Bronchial epithelial cell (primary cell): ENCODE data around the gene GFRA1. TPM values are rescaled to one million over a fixed set of nuclear protein-coding genes. Genes with fewer than 3 reads are reported as not detected.

ENCODE experiments used
- DNase-seq: peaks from one replicate; pipeline ENCODE4 v3.0.0-alpha.2; 2010; ENCODE audit warnings: low read depth
- FAIRE-seq: peaks from 2 replicates; lab custom pipeline; 2011; peaks lifted over from hg19 to GRCh38; lab: Jason Lieb, UNC
- H3K27me3 ChIP-seq: 2 replicates; pipeline ENCODE4 v1.5.1; 2011; ENCODE audit warnings: low read length; ENCODE audit not compliant: control insufficient read depth, insufficient read depth
- H3K36me3 ChIP-seq: 2 replicates; pipeline ENCODE4 v1.5.1; 2011; ENCODE audit warnings: low read length; ENCODE audit not compliant: control insufficient read depth, insufficient read depth
- H3K4me3 ChIP-seq: 2 replicates; pipeline ENCODE4 v1.5.1; 2011; ENCODE audit warnings: mild to moderate bottlenecking, low read depth, low read length, control low read depth
- total RNA-seq: library from RNA; depleted of rRNA; stranded (reverse); fragments of >200 nt; gene quantifications from 2 replicates; pipeline ENCODE4 v1.2.1, GENCODE V29; 2014
- TF ChIP-seq, protein P1 (sequence below): IDR thresholded peaks from 2 replicates; pipeline ENCODE4 v1.5.1; 2011; ENCODE audit warnings: mild to moderate bottlenecking, moderate library complexity, low read length, control low read depth, inconsistent platforms; ENCODE audit not compliant: insufficient read depth, severe bottlenecking

The GFRA1 gene
- total RNA-seq, 1 donor from 2014 or later: under 0.01 TPM

DNA sequence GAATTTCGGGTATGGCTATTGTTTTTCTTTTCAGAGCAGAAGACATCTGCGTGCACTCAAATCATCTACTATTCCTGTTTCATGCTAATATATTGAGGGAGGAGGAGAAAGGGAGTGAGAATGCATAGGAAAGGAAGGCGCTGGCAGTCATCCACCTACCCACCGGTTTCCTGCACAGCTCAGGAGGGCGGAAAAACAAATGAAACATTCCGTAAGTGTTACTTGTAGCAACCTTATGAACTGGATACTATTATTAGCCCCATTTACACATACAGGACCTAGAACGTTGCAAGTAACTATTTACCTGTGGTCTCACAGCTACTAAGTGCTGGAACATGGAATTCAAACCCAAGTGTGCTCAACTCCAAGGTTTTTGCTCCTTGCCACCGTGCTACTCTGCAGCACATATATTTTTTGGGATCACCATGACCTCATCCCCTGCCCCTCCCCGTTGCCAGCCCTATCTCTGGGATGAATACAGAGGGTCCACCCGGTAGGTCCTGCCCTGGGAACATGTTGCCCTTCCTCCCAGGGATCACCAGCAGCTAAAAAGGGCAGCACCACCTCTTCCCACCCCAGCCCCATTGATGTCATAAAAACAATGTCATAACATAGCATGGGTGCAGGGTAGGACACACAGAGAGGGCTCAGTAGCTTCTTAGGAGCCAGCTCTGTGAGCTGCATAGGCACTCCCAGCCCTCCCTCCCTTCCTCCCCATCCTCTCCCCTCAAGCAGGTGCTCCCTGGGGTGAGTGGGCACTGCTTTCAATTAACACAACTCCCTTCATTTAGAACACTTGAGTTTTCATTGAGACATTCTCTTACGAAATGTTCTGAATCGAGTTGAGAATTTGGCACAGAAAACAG lies 16.9 kb downstream of the GFRA1 start:
- TF ChIP-seq, protein P1, sequence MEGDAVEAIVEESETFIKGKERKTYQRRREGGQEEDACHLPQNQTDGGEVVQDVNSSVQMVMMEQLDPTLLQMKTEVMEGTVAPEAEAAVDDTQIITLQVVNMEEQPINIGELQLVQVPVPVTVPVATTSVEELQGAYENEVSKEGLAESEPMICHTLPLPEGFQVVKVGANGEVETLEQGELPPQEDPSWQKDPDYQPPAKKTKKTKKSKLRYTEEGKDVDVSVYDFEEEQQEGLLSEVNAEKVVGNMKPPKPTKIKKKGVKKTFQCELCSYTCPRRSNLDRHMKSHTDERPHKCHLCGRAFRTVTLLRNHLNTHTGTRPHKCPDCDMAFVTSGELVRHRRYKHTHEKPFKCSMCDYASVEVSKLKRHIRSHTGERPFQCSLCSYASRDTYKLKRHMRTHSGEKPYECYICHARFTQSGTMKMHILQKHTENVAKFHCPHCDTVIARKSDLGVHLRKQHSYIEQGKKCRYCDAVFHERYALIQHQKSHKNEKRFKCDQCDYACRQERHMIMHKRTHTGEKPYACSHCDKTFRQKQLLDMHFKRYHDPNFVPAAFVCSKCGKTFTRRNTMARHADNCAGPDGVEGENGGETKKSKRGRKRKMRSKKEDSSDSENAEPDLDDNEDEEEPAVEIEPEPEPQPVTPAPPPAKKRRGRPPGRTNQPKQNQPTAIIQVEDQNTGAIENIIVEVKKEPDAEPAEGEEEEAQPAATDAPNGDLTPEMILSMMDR: no peak
- DNase-seq (no peak), FAIRE-seq (no peak)
- Histone ChIP-seq H3K36me3 (no peaks in the 10 kb centered on the region), H3K4me3 (no peak overlapping the region), H3K27me3 (no peaks in the 10 kb centered on the region)

DNA sequence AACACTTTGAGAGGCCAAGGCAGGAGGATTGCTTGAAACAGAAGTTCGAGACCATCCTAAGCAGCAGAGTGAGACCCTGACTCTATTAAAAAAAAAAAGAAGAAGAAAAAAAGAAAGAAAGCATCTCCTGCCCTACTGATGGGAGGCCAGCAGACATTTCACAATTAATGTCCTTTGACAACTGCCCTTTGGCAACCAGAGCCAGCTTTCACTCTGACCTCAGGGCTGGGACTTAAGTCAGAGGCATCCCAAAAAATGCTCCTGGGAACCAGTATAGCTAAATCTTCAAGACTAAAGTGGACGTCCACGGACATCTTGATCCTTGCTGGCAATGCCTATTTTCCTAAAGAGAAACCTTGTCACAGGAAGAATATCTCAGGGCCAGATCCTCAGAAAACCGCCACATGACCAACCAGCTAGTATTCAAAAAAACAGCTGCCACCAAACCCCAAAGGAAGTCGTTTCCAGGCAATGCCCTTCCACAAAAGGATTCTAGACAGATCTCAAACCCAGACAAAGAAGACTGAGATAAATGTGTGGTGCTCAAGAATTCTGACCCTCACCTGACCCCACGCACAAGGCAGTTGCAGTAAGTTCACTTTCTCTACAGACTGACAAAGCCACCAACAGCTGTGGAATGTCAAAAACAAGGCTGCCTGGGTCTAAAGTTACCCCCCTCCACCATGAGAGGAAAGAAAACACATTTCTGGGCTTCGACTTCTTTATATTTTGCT lies 18.4 kb downstream of the GFRA1 start:
- H3K27me3 ChIP-seq: no peaks in the 10 kb centered on the region
- no peak for FAIRE-seq
- TF ChIP-seq, protein P1: no peak
- no peak overlapping the region for H3K4me3 ChIP-seq
- no peak for DNase-seq
- no peaks in the 10 kb centered on the region for H3K36me3 ChIP-seq

DNA sequence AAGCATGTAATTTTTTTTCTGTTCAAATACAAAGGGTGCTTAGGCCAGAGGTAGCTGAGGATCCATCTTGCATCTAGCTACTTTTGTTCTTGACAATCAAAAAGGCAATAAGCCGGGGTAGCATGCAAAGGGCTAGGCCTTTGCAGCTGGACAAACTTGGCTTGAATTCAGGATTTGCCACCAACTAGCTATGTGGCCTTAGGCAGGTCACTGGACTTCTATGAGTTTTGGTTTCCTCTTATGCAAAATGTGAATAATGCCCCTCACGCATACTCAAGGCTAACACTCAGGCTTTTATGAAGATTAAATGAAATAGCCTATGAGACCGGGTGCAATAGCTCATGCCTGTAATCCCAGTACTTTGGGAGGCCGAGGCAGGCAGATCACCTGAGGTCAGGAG lies 19.3 kb downstream of the GFRA1 start:
- FAIRE-seq: no peak
- TF ChIP-seq, protein P1: no peak
- DNase-seq: no peak

DNA sequence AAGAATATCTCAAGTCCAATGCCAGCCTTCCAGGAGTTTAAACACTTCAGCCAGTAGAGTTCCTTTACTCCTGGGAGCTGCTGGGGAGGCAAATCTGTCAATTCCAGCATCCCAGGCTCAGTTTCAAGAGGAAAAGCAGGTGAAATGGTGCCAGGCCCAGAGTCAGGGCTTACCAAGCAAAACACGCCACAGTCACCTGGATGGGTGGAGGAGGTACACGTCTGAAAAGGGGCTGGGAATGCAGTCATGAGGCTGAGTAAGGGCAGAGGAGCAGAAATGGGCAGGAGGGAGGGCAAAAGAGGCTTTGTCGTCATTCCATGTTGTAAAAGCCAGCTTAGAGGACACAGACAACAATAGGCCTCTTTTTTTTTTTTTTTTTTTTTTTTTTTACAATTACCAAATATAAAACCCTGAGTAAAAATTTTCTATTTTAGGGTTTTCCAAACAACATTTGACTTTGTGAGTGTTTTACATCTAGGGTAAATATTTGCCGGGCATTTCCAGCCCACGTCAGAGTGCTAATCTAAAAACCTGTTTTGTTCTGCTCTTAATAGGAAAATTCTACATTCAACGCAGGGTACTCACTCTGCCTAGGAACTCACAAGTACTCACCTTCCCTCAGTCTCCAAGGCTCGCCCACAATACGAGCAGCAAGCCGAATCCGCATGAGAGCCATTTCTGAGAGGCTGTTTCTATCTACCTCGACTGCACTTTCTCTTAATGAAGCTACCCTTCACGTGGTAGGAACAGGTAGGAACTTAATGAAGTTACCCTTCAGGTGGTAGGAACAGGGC lies 21.2 kb downstream of the GFRA1 start:
- FAIRE-seq (no peak), DNase-seq (no peak)
- TF ChIP-seq, protein P1: no peak
- H3K4me3 ChIP-seq: no peak overlapping the region
- no peaks in the 10 kb centered on the region for H3K27me3 ChIP-seq
- no peaks in the 10 kb centered on the region for H3K36me3 ChIP-seq

More for the DNA sequence above, 19.3 kb downstream of the GFRA1 start:
- no peaks in the 10 kb centered on the region for H3K27me3 ChIP-seq
- no peak overlapping the region for H3K4me3 ChIP-seq
- H3K36me3 ChIP-seq: no peaks in the 10 kb centered on the region

DNA sequence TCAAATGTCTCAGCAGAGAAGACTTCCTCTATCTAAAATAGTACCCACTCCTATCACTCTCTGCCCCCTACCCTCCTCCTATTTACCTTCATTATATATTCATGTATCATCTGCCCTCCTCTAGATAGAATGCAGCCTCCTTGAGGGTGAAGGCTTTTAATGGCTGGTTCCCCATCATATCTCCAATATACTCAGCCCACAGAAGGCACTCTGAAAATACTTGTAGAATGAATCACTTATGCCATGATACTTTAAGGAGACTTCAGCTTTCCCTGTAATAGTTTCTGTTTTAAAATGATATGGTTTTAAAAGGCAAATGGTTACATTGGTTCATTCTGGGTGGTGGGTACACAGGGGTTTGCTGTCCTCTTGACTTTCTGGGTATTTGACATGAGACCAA lies 25.3 kb downstream of the GFRA1 start:
- TF ChIP-seq, protein P1: no peak
- FAIRE-seq: no peak
- Histone ChIP-seq H3K4me3 (no peak overlapping the region), H3K27me3 (no peaks in the 10 kb centered on the region), H3K36me3 (no peaks in the 10 kb centered on the region)
- no peak for DNase-seq
